ENCODE data around the gene GALNTL6. TPM values are rescaled to one million over a fixed set of nuclear protein-coding genes. Genes with fewer than 3 reads are reported as not detected.

Gene GALNTL6
- total and polyA plus RNA-seq, 2 donors (not counting 3 experiments of a cell fraction or from before 2014, with no cell fraction given), result not detected

GRCh38 chr4:172073590-172073989 lies 260.4 kb downstream of the GALNTL6 start:
- dilution Hi-C loops (cut with MboI; ENCODE audit: extremely low pct_ligation_motif_present, low sequenced_read_pairs), result no loop called here
- Histone ChIP-seq H3K9me1 (replicated peaks; ENCODE audit: control insufficient read depth, extremely low read depth, insufficient read depth, low read length) (no peaks in the 10 kb centered on the region), H3K4me3 (replicated peaks in 1 of 3; ENCODE audit: insufficient read depth in 1 of 3, low read depth in 1 of 3, low read length in 3 of 3) (no peak overlapping the region), H3K9ac (replicated peaks; ENCODE audit: extremely low read depth, insufficient read depth, low read length) (no peak overlapping the region), H3K79me2 (ENCODE audit: control insufficient read depth, insufficient read depth, low read length) (no peaks in the 10 kb centered on the region), H3K36me3 (ENCODE audit: control insufficient read depth in 2 of 2, extremely low read depth in 1 of 2, insufficient read depth in 2 of 2, low read length in 2 of 2) (no peaks in the 10 kb centered on the region), H3K27ac (ENCODE audit: insufficient read depth, low read depth, low read length) (no peak overlapping the region), H3K9me3 (replicated peaks; ENCODE audit: control insufficient read depth, insufficient read depth, low read length) (no peaks in the 10 kb centered on the region), H4K20me1 (replicated peaks; ENCODE audit: control insufficient read depth, extremely low read depth, insufficient read depth, low read length) (no peaks in the 10 kb centered on the region), H3K4me2 (ENCODE audit: insufficient read depth, low read length) (no peak overlapping the region), H3K27me3 (ENCODE audit: control insufficient read depth in 2 of 2, insufficient read depth in 2 of 2, low read length in 2 of 2) (no peaks in the 10 kb centered on the region), H2AFZ (ENCODE audit: low read depth, low read length) (no peak overlapping the region), H3K4me1 (ENCODE audit: control insufficient read depth, extremely low read depth, insufficient read depth, low read length) (no peaks in the 10 kb centered on the region)
- POLR2A ChIA-PET, result no interaction called here
- DNase-seq (ENCODE audit: low read depth, low spot score) (no peak), FAIRE-seq (no peak)
- BruUV-seq (replicated peaks), result no TSS peak
- CTCF ChIA-PET, result no interaction called here
- intact Hi-C loops (cut with micrococcal nuclease), result no loop called here
- TF ChIP-seq EZH2 (IDR thresholded peaks at IDR 0.05; ENCODE audit: borderline replicate concordance, low read depth, low read length, severe bottlenecking), result no peak
- TF ChIP-seq POLR2A (IDR thresholded peaks at IDR 0.05; ENCODE audit: low read depth, low read length), result no peak
- no peak for TF ChIP-seq GATA2 (IDR thresholded peaks at IDR 0.05; ENCODE audit: insufficient read depth, insufficient read length, low read depth, low read length)
- no peak for TF ChIP-seq FOS (IDR thresholded peaks at IDR 0.05; ENCODE audit: borderline replicate concordance, insufficient read depth, low read length)
- TF ChIP-seq MAX (IDR thresholded peaks at IDR 0.05; ENCODE audit: insufficient read depth, insufficient read length), result no peak
- no peak for TF ChIP-seq JUN (IDR thresholded peaks at IDR 0.05; ENCODE audit: borderline replicate concordance, insufficient read depth, insufficient read length, low read depth)
- TF ChIP-seq CTCF (IDR thresholded peaks at IDR 0.05; ENCODE audit: extremely low read depth in 1 of 2, insufficient read depth in 1 of 2, low read depth in 1 of 2, low read length in 2 of 2), result no peak
- no peak for TF ChIP-seq POLR2AphosphoS5 (IDR thresholded peaks at IDR 0.05; ENCODE audit: insufficient read depth, low read depth, low read length)
- TF ChIP-seq MYC (IDR thresholded peaks at IDR 0.05; ENCODE audit: low read depth, low read length), result no peak

Measured in endothelial cell of umbilical vein (primary cell).